NCI-H510A treated with DMSO at 0.1 percent for 48 hours (cell line): Measurements from ENCODE around the gene NPPC.
A peak's percentile ranks its signal among the peaks of the same experiment; 100 is the strongest.
"Not testable (repeated sequence)": the region's sequence is repeated elsewhere in the genome, so short reads cannot be mapped to it uniquely, and the experiment has no call there.

Experiments
- DNase-seq: peaks from one replicate; lab custom pipeline; 2025; lab: John Stamatoyannopoulos, UW

NPPC gene

DNA sequence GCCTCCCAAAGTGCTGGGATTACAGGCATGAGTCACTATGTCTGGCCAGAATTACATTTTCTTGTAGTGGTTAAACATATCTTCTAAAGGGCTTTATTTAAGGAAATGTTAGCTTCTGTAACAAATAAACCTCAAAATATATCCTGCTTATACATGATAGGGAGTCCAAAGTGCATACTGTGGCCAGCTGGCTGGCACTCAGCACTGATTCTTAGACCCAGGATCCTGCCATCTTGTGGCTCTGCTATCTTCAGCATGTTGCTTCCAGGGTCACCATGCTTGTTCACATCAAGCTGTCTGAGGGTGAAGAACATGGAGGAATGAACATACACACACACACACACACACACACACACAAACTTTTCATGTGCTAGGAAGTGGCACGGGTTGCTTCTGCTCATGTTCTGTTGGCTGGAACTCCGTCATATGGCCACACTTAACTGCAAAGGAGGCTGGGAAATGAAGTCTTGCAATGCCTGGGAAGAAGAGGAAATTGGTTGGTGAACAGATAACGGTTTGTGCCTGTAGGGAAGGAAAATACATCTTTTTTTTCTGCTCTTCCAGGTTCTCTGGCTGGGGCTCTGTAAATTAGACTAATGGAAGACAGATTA is 40.0 kb downstream of the NPPC start:
- no peak for DNase-seq

DNA sequence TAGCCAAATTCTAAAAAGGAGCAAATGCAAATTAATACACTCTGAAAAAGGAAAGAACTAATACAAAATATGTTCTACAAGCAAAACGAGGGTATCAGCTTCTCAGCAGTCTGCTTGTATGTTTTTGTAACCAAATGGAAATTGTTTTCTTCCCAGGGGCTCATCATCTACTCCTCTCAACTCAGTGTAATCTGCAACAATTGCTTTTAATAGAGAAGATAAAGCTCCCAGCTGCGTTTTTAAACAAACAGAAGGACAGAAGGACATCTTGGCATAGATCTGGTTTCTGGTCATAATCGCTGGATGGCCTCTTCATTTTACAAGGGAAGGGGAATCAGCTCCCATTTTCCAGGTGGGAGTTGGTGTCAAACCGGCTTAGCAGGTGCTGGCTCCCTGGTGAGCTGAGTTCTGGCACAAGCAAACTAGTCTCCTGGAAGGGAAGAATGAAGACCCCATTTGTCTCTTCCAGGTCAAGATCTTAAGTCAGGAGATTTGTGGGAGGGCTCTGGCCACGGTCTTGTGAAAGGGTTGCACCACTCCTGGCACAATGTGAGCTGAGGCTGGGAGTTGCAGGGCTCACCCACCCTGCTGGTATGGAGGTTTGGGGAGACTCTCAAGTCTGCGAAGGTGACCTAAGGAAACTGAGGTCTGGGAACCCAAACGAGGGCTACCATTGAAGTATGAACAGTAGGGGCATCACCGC is 41.6 kb downstream of the NPPC start:
- peak; percentile 98 for DNase-seq

DNA sequence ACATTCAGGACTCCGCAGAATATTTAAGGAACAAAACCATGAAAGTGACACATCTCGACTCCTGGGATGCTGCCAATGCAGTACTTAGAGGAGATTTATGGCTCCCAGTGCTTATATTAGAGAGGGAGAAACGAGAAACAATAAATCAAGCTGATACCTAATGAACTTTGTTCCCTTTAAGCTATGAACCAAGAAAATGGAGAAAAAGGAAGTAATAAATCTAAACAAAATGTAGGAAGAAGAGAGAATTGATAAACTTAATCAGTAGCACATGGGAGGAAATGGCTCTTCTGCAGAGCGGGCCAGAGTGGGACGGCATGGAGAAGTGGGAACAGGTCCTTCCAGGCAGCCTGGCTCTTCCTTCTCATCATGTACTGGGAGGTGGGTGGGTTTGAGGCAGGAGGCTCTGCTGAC is 42.7 kb downstream of the NPPC start:
- peak; percentile 91 for DNase-seq

DNA sequence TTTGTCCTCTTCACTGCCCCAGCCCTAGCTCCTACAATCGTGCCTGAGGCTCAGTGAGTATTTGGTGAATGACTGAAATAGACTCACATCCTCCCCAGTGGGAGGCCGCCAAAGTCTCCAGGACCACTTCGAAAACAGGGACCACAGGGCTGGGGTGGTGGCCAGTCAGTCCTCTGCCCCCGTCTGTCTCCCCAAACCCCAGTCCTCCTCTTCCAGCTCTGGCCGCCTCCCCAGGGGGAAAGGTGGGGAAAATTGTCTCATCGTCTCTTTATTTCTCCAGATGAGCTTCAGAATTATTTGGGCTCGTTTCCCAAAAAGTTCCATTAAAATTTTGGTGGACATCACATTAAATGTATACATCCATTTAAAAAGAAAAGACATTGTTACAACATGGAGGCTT is 43.5 kb downstream of the NPPC start:
- DNase-seq, result no peak

DNA sequence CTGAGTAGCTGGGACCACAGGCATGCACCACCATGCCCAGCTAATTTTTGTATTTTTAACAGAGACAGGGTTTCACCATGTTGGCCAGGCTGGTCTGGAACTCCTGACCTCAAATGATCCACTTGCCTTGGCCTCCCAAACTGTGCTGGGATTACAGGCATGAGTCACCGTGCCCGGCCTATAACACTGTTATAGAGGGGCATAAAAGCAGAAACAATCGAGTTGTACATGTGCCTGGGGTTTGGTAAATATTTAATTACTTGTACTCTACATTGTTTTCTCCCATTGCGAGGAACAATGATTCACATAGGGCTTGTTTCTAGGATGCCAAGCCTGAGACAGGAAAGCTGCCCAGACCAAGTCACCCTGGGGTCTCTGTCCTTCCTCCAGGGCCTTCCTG is 45.8 kb downstream of the NPPC start:
- not testable (repeated sequence) for DNase-seq

DNA sequence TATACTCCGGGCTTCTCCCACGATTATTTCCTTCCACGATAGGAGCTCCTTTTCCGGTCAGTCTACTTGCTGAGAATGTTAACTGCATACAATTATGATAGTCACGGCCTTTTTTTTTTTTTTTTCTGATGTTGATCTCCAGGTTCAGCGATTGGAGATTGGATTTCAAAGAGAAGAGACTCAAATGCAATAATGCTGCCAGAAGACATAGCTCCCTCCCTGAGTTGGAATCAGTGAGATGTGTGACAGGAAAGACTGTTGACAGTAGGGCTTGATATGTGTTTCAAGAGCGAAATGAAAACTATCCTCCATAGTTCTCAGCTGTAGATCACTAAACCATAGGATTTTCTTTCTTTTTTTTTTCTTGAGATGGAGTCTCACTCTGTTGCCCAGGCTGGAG is 47.0 kb downstream of the NPPC start:
- DNase-seq, result no peak

DNA sequence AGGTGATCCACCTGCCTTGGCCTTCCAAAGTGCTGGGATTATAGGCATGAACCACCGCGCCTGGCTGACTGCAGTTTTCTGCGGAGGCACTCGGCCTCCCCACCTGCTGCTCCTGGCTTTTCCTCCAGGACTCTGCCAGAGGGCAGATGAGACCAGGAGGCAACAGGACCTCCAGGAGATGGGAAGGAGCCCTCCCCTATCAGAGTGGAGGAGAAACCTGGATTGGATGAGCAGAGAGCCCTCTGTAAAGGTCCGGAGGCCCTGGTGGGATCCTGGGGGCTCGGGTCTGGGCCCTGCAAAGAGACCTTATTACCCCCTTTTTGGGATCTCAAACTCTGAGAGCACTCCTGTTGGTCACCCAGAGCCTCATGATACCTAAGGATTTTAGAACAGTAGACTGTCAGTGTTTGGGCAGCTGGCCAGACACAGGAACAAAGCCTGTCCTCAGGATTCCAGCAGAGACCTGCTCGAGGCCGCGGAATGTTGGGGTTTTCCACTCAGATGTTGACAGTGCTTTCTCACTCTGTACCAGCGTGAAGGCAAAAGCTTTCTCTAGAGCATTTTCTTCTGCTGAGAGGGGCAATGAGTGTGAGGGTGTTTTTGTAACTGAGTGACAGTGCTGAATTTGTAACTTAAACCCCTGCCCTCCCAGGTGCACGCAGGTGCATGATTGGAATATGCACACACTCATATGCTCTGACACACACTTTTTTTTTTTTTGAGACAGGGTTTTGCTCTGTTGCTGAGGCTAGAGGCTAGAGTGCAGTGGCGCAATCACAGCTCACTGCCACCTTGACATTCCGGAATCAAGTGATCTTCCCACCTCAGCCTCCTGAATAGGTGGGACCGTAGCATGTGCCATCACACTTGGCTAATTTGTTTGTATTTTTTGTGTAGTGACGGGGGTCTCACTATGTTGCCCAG is 48.4 kb downstream of the NPPC start:
- DNase-seq, result peak; percentile 68

DNA sequence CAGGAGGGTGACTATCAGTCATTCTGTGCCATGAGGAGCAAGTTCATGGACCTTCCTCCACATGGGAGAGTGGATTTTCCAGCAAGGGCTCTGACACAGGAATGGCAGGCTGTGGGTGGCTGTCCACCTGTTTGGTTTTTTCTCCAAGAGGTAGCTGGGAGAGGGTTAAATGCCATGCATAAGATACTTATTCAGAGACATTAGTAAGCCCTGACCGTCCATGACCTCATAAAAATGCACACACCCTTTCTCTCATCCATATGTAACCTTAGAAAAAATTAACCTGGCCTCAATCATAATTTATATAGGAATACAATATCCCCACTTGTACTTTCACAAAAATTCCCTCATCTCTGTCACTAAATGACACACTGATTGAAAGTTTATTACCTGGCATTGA is 51.3 kb downstream of the NPPC start:
- DNase-seq, result no peak
